OCI-LY3 (cell line): Measurements from ENCODE around the gene AQP1.

Experiments
- CTCF ChIP-seq: fragments of 200-600, 300-600 bp; sonication (generic); IDR thresholded peaks from 2 replicates; pipeline ENCODE4 v1.5.1; 2014; ENCODE audit warnings: antibody characterized with exemption, low read length, low read depth
- EZH2phosphoT487 ChIP-seq: fragments of 200-600 bp; shearing (Covaris generic); IDR thresholded peaks from 2 replicates; pipeline ENCODE4 v1.6.1; 2018; ENCODE audit warnings: antibody characterized with exemption, mixed run types, low read depth

DNA sequence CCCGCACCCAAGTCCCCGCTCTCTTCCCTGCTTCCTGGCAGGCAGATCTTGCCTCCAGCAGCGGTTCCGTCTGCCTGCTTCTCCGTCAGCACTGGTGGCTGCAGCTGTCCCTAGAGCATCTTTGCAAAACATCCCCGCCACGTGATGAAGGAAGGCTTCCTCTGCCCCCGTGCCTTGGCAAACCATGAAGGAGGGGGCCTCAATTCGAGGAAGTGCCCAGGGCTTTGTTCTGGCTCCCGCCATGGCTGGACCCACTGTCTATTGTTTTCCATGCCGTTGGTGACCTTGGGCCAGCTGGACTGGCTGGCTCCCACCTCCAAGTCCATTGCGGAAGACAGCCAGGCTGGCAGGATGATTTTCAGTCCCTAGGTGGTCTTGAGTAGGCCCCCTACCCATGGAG is 13.2 kb upstream of the AQP1 start:
- TF ChIP-seq CTCF (no peak), EZH2phosphoT487 (no peak)
